WTC11 (cell line): ENCODE measurements around the gene TNFSF11. TPM values are rescaled to one million over a fixed set of nuclear protein-coding genes. Genes with fewer than 3 reads are reported as not detected.

Experiments used
- ATAC-seq: fragments of 200-7000 bp; cut with Tn5 transposase; 2 replicates; pipeline ENCODE4 v1.10.0; 2021; ENCODE audit warnings: mild to moderate bottlenecking, moderate library complexity
- CTCF ChIA-PET: fragments of 300-600 bp; sonication (Branson Sonifier 250); formaldehyde crosslinking; loops from one replicate; lab custom pipeline; 2021; ENCODE audit warnings: antibody characterized with exemption; lab: Charles Lee
- POLR2A ChIA-PET: fragments of 350-600 bp; sonication (Branson Sonifier 250); formaldehyde crosslinking; loops from one replicate; lab custom pipeline; 2021; ENCODE audit warnings: antibody characterized with exemption; lab: Charles Lee
- DNase-seq: peaks from one replicate; pipeline ENCODE4 v3.0.0; 2021; ENCODE audit warnings: low spot score
- H3K27ac Mint-ChIP-seq: 2 replicates; pipeline ENCODE4 v1.8.0; 2021; ENCODE audit warnings: mixed read lengths
- H3K27me3 Mint-ChIP-seq: 2 replicates; pipeline ENCODE4 v1.8.0; 2021; ENCODE audit warnings: low read depth, mild to moderate bottlenecking, moderate library complexity, mixed read lengths
- H3K36me3 Mint-ChIP-seq: 2 replicates; pipeline ENCODE4 v1.8.0; 2021; ENCODE audit warnings: mixed read lengths
- H3K4me1 Mint-ChIP-seq: 2 replicates; pipeline ENCODE4 v1.8.0; 2022; ENCODE audit warnings: mixed read lengths
- H3K4me3 Mint-ChIP-seq: 2 replicates; pipeline ENCODE4 v1.8.0; 2021; ENCODE audit warnings: mild to moderate bottlenecking, moderate library complexity, mixed read lengths
- H3K9me3 Mint-ChIP-seq: 2 replicates; pipeline ENCODE4 v1.8.0; 2021; ENCODE audit warnings: mixed read lengths
- ARID4B ChIP-seq: sonication (generic); formaldehyde crosslinking; IDR thresholded peaks from 2 replicates; pipeline ENCODE4 v1.8.0; 2023; ENCODE audit warnings: missing genetic modification reagents, mild to moderate bottlenecking, borderline replicate concordance
- ATF2 ChIP-seq: sonication (generic); formaldehyde crosslinking; IDR thresholded peaks from 2 replicates; pipeline ENCODE4 v1.8.1; 2022; ENCODE audit warnings: low read depth, missing genetic modification reagents, borderline replicate concordance
- CREB1 ChIP-seq: sonication (generic); formaldehyde crosslinking; IDR thresholded peaks from 2 replicates; pipeline ENCODE4 v1.8.0; 2023; ENCODE audit warnings: mild to moderate bottlenecking, missing genetic modification reagents
- EMX1 ChIP-seq: fragments of 250-450 bp; sonication (Bioruptor Pico); IDR thresholded peaks from 2 replicates; pipeline ENCODE4 v1.8.0; 2021; ENCODE audit warnings: mild to moderate bottlenecking
- ETV6 ChIP-seq: sonication (generic); formaldehyde crosslinking; IDR thresholded peaks from 2 replicates; pipeline ENCODE4 v1.8.1; 2022; ENCODE audit warnings: mild to moderate bottlenecking, missing genetic modification reagents
- FOXK1 ChIP-seq: sonication (generic); formaldehyde crosslinking; IDR thresholded peaks from 2 replicates; pipeline ENCODE4 v1.8.0; 2022; ENCODE audit warnings: mild to moderate bottlenecking, moderate library complexity, missing genetic modification reagents
- GABPB1 ChIP-seq: sonication (generic); formaldehyde crosslinking; IDR thresholded peaks from 2 replicates; pipeline ENCODE4 v1.8.1; 2023; ENCODE audit warnings: mild to moderate bottlenecking, missing genetic modification reagents
- HMGA2 ChIP-seq: fragments of 250-450 bp; sonication (Bioruptor Pico); IDR thresholded peaks from 2 replicates; pipeline ENCODE4 v1.4.0; 2021; ENCODE audit warnings: mild to moderate bottlenecking, moderate library complexity
- JUN ChIP-seq: sonication (generic); formaldehyde crosslinking; IDR thresholded peaks from 2 replicates; pipeline ENCODE4 v1.8.0; 2023; ENCODE audit warnings: mild to moderate bottlenecking, missing genetic modification reagents
- KAT7 ChIP-seq: sonication (generic); formaldehyde crosslinking; IDR thresholded peaks from 2 replicates; pipeline ENCODE4 v1.8.1; 2023; ENCODE audit warnings: missing genetic modification reagents, mild to moderate bottlenecking, borderline replicate concordance
- NR2C2 ChIP-seq: sonication (generic); formaldehyde crosslinking; IDR thresholded peaks from 2 replicates; pipeline ENCODE4 v1.8.0; 2022; ENCODE audit warnings: mild to moderate bottlenecking, missing genetic modification reagents
- TCF7 ChIP-seq: sonication (generic); formaldehyde crosslinking; IDR thresholded peaks from 2 replicates; pipeline ENCODE4 v1.8.0; 2022; ENCODE audit warnings: mild to moderate bottlenecking, low read depth, missing genetic modification reagents, moderate library complexity
- ZNF138 ChIP-seq: sonication (generic); formaldehyde crosslinking; conservative IDR thresholded peaks from 2 replicates; pipeline ENCODE4 v1.8.1; 2022; ENCODE audit warnings: mild to moderate bottlenecking, moderate library complexity, missing genetic modification reagents
- ZNF671 ChIP-seq: fragments of 250-450 bp; sonication (Bioruptor Pico); IDR thresholded peaks from 2 replicates; pipeline ENCODE4 v1.8.0; 2021; ENCODE audit warnings: mild to moderate bottlenecking
- total RNA-seq: library from RNA; stranded (reverse); gene quantifications from 3 replicates; pipeline ENCODE4 v1.2.3, GENCODE V29; 2021
- TF ChIP-seq, protein P1 (sequence below): fragments of 200-600 bp; IDR thresholded peaks from 2 replicates; pipeline ENCODE4 v1.8.0; 2022; ENCODE audit warnings: antibody characterized with exemption
- TF ChIP-seq, protein P2 (sequence below): sonication (generic); formaldehyde crosslinking; IDR thresholded peaks from 2 replicates; pipeline ENCODE4 v1.8.1; 2023; ENCODE audit warnings: mild to moderate bottlenecking, missing genetic modification reagents
- TF ChIP-seq, protein P3 (sequence below): fragments of 250-450 bp; sonication (Bioruptor Pico); IDR thresholded peaks from 2 replicates; pipeline ENCODE4 v1.9.0; 2021; ENCODE audit warnings: mild to moderate bottlenecking
- TF ChIP-seq, protein P4 (sequence below): sonication (generic); formaldehyde crosslinking; IDR thresholded peaks from 2 replicates; pipeline ENCODE4 v1.8.1; 2023; ENCODE audit warnings: mild to moderate bottlenecking, moderate library complexity, missing genetic modification reagents

The TNFSF11 gene
- total RNA-seq, 1 experiment from 2014 or later: 6.1 TPM

DNA sequence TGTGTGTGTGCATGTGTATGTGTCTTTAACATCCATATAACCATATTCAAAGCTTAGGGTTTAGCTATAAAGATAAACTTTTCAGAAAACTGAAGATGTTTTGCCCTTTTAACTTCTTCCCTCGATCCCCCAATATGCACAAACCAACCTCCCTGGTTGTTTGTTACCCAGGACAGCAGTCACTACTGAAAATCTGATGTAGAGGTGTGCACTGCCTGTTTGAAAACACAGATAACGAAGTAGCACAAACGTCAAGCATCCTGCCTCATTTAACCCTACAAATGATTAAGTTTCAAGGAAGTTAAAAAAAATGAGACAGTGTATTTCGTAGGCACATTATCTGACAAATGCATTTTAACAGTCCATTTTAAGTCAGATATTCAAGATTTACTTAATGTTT is 3.6 kb downstream of the TNFSF11 start:
- TF ChIP-seq FOXK1: no peak
- TF ChIP-seq, protein P1, sequence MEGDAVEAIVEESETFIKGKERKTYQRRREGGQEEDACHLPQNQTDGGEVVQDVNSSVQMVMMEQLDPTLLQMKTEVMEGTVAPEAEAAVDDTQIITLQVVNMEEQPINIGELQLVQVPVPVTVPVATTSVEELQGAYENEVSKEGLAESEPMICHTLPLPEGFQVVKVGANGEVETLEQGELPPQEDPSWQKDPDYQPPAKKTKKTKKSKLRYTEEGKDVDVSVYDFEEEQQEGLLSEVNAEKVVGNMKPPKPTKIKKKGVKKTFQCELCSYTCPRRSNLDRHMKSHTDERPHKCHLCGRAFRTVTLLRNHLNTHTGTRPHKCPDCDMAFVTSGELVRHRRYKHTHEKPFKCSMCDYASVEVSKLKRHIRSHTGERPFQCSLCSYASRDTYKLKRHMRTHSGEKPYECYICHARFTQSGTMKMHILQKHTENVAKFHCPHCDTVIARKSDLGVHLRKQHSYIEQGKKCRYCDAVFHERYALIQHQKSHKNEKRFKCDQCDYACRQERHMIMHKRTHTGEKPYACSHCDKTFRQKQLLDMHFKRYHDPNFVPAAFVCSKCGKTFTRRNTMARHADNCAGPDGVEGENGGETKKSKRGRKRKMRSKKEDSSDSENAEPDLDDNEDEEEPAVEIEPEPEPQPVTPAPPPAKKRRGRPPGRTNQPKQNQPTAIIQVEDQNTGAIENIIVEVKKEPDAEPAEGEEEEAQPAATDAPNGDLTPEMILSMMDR: no peak
- TF ChIP-seq NR2C2: no peak
- TF ChIP-seq, protein P2, sequence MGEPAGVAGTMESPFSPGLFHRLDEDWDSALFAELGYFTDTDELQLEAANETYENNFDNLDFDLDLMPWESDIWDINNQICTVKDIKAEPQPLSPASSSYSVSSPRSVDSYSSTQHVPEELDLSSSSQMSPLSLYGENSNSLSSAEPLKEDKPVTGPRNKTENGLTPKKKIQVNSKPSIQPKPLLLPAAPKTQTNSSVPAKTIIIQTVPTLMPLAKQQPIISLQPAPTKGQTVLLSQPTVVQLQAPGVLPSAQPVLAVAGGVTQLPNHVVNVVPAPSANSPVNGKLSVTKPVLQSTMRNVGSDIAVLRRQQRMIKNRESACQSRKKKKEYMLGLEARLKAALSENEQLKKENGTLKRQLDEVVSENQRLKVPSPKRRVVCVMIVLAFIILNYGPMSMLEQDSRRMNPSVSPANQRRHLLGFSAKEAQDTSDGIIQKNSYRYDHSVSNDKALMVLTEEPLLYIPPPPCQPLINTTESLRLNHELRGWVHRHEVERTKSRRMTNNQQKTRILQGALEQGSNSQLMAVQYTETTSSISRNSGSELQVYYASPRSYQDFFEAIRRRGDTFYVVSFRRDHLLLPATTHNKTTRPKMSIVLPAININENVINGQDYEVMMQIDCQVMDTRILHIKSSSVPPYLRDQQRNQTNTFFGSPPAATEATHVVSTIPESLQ (CRISPR knock-in tag): no peak
- TF ChIP-seq, protein P3, sequence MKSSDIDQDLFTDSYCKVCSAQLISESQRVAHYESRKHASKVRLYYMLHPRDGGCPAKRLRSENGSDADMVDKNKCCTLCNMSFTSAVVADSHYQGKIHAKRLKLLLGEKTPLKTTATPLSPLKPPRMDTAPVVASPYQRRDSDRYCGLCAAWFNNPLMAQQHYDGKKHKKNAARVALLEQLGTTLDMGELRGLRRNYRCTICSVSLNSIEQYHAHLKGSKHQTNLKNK (CRISPR knock-in tag): no peak
- TF ChIP-seq HMGA2: no peak
- no peak for TF ChIP-seq JUN (CRISPR knock-in tag)
- no peak for TF ChIP-seq ARID4B (CRISPR knock-in tag)
- TF ChIP-seq ETV6 (CRISPR knock-in tag): no peak
- TF ChIP-seq CREB1 (CRISPR knock-in tag): no peak
- TF ChIP-seq KAT7: no peak
- TF ChIP-seq, protein P4, sequence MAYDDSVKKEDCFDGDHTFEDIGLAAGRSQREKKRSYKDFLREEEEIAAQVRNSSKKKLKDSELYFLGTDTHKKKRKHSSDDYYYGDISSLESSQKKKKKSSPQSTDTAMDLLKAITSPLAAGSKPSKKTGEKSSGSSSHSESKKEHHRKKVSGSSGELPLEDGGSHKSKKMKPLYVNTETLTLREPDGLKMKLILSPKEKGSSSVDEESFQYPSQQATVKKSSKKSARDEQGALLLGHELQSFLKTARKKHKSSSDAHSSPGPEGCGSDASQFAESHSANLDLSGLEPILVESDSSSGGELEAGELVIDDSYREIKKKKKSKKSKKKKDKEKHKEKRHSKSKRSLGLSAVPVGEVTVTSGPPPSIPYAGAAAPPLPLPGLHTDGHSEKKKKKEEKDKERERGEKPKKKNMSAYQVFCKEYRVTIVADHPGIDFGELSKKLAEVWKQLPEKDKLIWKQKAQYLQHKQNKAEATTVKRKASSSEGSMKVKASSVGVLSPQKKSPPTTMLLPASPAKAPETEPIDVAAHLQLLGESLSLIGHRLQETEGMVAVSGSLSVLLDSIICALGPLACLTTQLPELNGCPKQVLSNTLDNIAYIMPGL: no peak
- TF ChIP-seq ZNF671: no peak
- no peak for TF ChIP-seq EMX1 (CRISPR knock-in tag)
- no peak for TF ChIP-seq ATF2 (CRISPR knock-in tag)
- no peak for TF ChIP-seq TCF7 (CRISPR knock-in tag)
- TF ChIP-seq ZNF138 (CRISPR knock-in tag): no peak
- no peak for TF ChIP-seq GABPB1 (CRISPR knock-in tag)
- Mint-ChIP-seq H3K4me3 (no peak overlapping the region), H3K9me3 (peaks cover 2% of the 10 kb centered on the region; the same call in 1 of the 2 replicates), H3K4me1 (peaks cover 70% of the 10 kb centered on the region), H3K36me3 (peaks cover 8% of the 10 kb centered on the region; the same call in 1 of the 2 replicates), H3K27ac (0 out of 2 replicates have a peak overlapping the region, but pooled peaks have one; percentile 81), H3K27me3 (peaks cover 24% of the 10 kb centered on the region)
- ATAC-seq (no peak), DNase-seq (no peak)
- CTCF ChIA-PET: no interaction called here
- POLR2A ChIA-PET: no interaction called here
